Spleen (tissue), 11 donors: Measurements from ENCODE around the gene EPHA8. TPM values are rescaled to one million over a fixed set of nuclear protein-coding genes. Genes with fewer than 3 reads are reported as not detected.

ENCODE experiments used
- DNase-seq: peaks from one replicate; pipeline ENCODE4 v3.0.0-alpha.2; 2020
- H3K27ac ChIP-seq, 8 donors: fragments of 200-600 bp; sonication (generic) in 7 of 8; 1 replicate in 4 of 8; 2 replicates in 4 of 8; pipeline versions ENCODE4 v1.5.0 to v1.8.0; 2016 to 2021; ENCODE audit warnings: inconsistent platforms in 4 of 8, mild to moderate bottlenecking in 4 of 8, moderate library complexity in 1 of 8
- H3K27me3 ChIP-seq, 7 donors: fragments of 200-600 bp; sonication (generic) in 6 of 7; replicated peaks in 1 of 7; 1 replicate in 4 of 7; 2 replicates in 3 of 7; pipeline versions ENCODE4 v1.5.0 to v1.8.0; 2016 to 2021; ENCODE audit warnings: inconsistent platforms in 3 of 7, mild to moderate bottlenecking in 1 of 7
- H3K36me3 ChIP-seq, 6 donors: fragments of 200-600 bp; sonication (generic) in 5 of 6; 1 replicate in 4 of 6; 2 replicates in 2 of 6; pipeline versions ENCODE4 v1.5.0 to v1.8.0; 2016 to 2021; ENCODE audit warnings: inconsistent platforms in 2 of 6
- H3K4me1 ChIP-seq, 6 donors: fragments of 200-600 bp; sonication (generic) in 5 of 6; 1 replicate in 3 of 6; 2 replicates in 3 of 6; pipeline versions ENCODE4 v1.5.0 to v1.8.0; 2016 to 2021; ENCODE audit warnings: inconsistent platforms in 3 of 6
- H3K4me3 ChIP-seq, 8 donors: fragments of 200-600 bp; sonication (generic) in 7 of 8; 1 replicate in 4 of 8; 2 replicates in 4 of 8; pipeline versions ENCODE4 v1.5.0 to v1.8.0; 2016 to 2021; ENCODE audit warnings: inconsistent platforms in 4 of 8, mild to moderate bottlenecking in 4 of 8, moderate library complexity in 2 of 8
- H3K9me3 ChIP-seq, 8 donors: fragments of 200-600 bp; sonication (generic) in 7 of 8; 1 replicate in 4 of 8; 2 replicates in 4 of 8; pipeline versions ENCODE4 v1.5.0 to v1.8.0; 2016 to 2021; ENCODE audit warnings: inconsistent platforms in 4 of 8
- CTCF ChIP-seq, 11 experiments: fragments of 200-600 bp in 7 of 11; fragments of 450-650 bp in 4 of 11; sonication (generic) in 4 of 11; IDR thresholded peaks in 8 of 11; conservative IDR thresholded peaks in 3 of 11; 1 replicate in 7 of 11; 2 replicates in 4 of 11; pipeline versions ENCODE4 v1.4.0 to v1.8.0; 2016 to 2021; ENCODE audit warnings: antibody characterized with exemption in 11 of 11, inconsistent platforms in 4 of 11, mild to moderate bottlenecking in 1 of 11
- POLR2A ChIP-seq, 3 donors: fragments of 450-650 bp; IDR thresholded peaks; one replicate each; pipeline ENCODE4 v1.5.1; 2017; ENCODE audit warnings: antibody characterized with exemption in 3 of 3, mild to moderate bottlenecking in 1 of 3
- POLR2AphosphoS5 ChIP-seq, 3 donors: sonication (generic); formaldehyde crosslinking; IDR thresholded peaks; one replicate each; pipeline ENCODE4 v1.5.1; 2017; ENCODE audit warnings: antibody characterized with exemption in 3 of 3
- WGBS, 5 donors: extraction: QIAGEN DNeasy Blood & Tissue Kit in 3 of 5; methylation state at CpG; one replicate each; pipeline versions ENCODE4 v1.1.5 to v1.1.7; 2013 to 2018; 5-methylcytosine and 5-hydroxymethylcytosine counted together
- intact Hi-C: fragments of 100-400 bp; cut with DNase I; formaldehyde crosslinking; loops from one replicate; pipeline ENCODE4 v1.15.0; 2023; ENCODE audit warnings: low total_unique reads
- polyA plus RNA-seq, 3 donors: library from polyadenylated mRNA; stranded (reverse); fragments of 200-250 nt; gene quantifications; one replicate each; pipeline ENCODE4 v1.2.1, GENCODE V29; 2013
- total RNA-seq, 7 donors: library from RNA; depleted of rRNA in 3 of 7; stranded (reverse); fragments of >200 nt in 3 of 7; fragmentation: NEBNext Ultra II Directional in 4 of 7; extraction: Animal tissue kit (Norgen Biotek cat#: 25700) in 4 of 7; gene quantifications; one replicate each; pipeline versions ENCODE4 v1.1.0 to v1.2.1, GENCODE V29; 2016 to 2021
- donor health status: healthy with polysubstance abuse.
- donor health status: DM: no; HTN: no; CAD: no; lungs with moderate emphysema.
- donor health status: DM: no; HTN: no; CAD: no.
- donor health status: Bipolar disorder and iron deficiency.
- donor health status: healthy.
- donor health status: DM: no; HTN: no; CAD: no.
- donor health status: DM: yes; HTN: yes; CAD: no.

Gene EPHA8
- total and polyA plus RNA-seq, 10 donors: 0.30 to 9.2 (median 4.9) TPM

- Histone ChIP-seq H3K4me3 (no peak overlapping the region), H3K36me3 (peaks cover 0 to 92% (median 60%) of the 10 kb centered on the region in 6 donors), H3K4me1 (peaks cover 0 to 16% (median 8%) of the 10 kb centered on the region in 6 donors), H3K27ac (no peak overlapping the region), H3K27me3 (no peaks in the 10 kb centered on the region), H3K9me3 (no peaks in the 10 kb centered on the region)
- no peak for DNase-seq
- intact Hi-C loops: no loop called here
- TF ChIP-seq POLR2A (IDR thresholded peaks at IDR 0.05): no peak
- TF ChIP-seq POLR2AphosphoS5 (IDR thresholded peaks at IDR 0.05): no peak
- no peak for TF ChIP-seq CTCF (IDR thresholded peaks at IDR 0.05 in 8 of 11, conservative IDR thresholded peaks at IDR 0.05 in 3 of 11)
- 92 to 93% (median 93%) methylated on average over 5 of the region's 5 CpGs for WGBS, 5 donors
Observed at GRCh38 chr1:22526677-22527076, 36.6 kb upstream of the EPHA8 start.

- Histone ChIP-seq H3K36me3 (peaks cover 0 to 91% (median 55%) of the 10 kb centered on the region in 6 donors), H3K27me3 (no peaks in the 10 kb centered on the region), H3K9me3 (no peaks in the 10 kb centered on the region), H3K4me1 (peaks cover 0 to 21% (median 11%) of the 10 kb centered on the region in 6 donors), H3K4me3 (no peak overlapping the region), H3K27ac (no peak overlapping the region)
- TF ChIP-seq CTCF (IDR thresholded peaks at IDR 0.05 in 8 of 11, conservative IDR thresholded peaks at IDR 0.05 in 3 of 11): no peak
- no peak for TF ChIP-seq POLR2AphosphoS5 (IDR thresholded peaks at IDR 0.05)
- no peak for TF ChIP-seq POLR2A (IDR thresholded peaks at IDR 0.05)
- no peak for DNase-seq
- WGBS, 5 donors: 86 to 98% (median 92%) methylated on average over 7 of the region's 7 CpGs
- intact Hi-C loops: no loop called here
Observed at GRCh38 chr1:22527122-22527521, 36.2 kb upstream of the EPHA8 start.

GRCh38 chr1:22527555-22528296, 35.6 kb upstream of the EPHA8 start:
- H3K4me3 ChIP-seq: no peak overlapping the region
- peaks cover 0 to 27% (median 15%) of the 10 kb centered on the region in 6 donors for H3K4me1 ChIP-seq
- H3K36me3 ChIP-seq: peaks cover 0 to 91% (median 51%) of the 10 kb centered on the region in 6 donors
- WGBS, 5 donors: 89 to 96% (median 90%) methylated on average over 15 of the region's 15 CpGs
- H3K27ac ChIP-seq: no peak overlapping the region
- no peak for DNase-seq
- no peaks in the 10 kb centered on the region for H3K27me3 ChIP-seq
- TF ChIP-seq POLR2AphosphoS5 (IDR thresholded peaks at IDR 0.05) (peak in 1 of 3 donors; percentile 8), CTCF (IDR thresholded peaks at IDR 0.05 in 8 of 11, conservative IDR thresholded peaks at IDR 0.05 in 3 of 11) (peak in 6 of 11 experiments; percentile 11 to 32 (median 20)), POLR2A (IDR thresholded peaks at IDR 0.05) (no peak)
- H3K9me3 ChIP-seq: no peaks in the 10 kb centered on the region
- intact Hi-C loops: no loop called here

GRCh38 chr1:22528451-22528850, 34.8 kb upstream of the EPHA8 start:
- TF ChIP-seq CTCF (IDR thresholded peaks at IDR 0.05 in 8 of 11, conservative IDR thresholded peaks at IDR 0.05 in 3 of 11) (no peak), POLR2AphosphoS5 (IDR thresholded peaks at IDR 0.05) (no peak), POLR2A (IDR thresholded peaks at IDR 0.05) (no peak)
- no peak for DNase-seq
- Histone ChIP-seq H3K36me3 (peaks cover 0 to 90% (median 50%) of the 10 kb centered on the region in 6 donors), H3K4me3 (no peak overlapping the region), H3K4me1 (peaks cover 0 to 29% (median 16%) of the 10 kb centered on the region in 6 donors), H3K27me3 (no peaks in the 10 kb centered on the region), H3K9me3 (no peaks in the 10 kb centered on the region), H3K27ac (no peak overlapping the region)
- intact Hi-C loops: no loop called here
- 92 to 98% (median 95%) methylated on average over 7 of the region's 7 CpGs for WGBS, 5 donors
